Vagina (tissue), 2 donors: ENCODE measurements around the gene SNX27.

Source experiments
- POLR2A ChIP-seq, 2 donors: fragments of 450-650 bp; IDR thresholded peaks; one replicate each; pipeline ENCODE4 v1.6.1; 2017; ENCODE audit warnings: antibody characterized with exemption in 2 of 2, mild to moderate bottlenecking in 2 of 2, moderate library complexity in 2 of 2
- POLR2AphosphoS5 ChIP-seq, 2 donors: sonication (generic); formaldehyde crosslinking; IDR thresholded peaks; one replicate each; pipeline ENCODE4 v1.9.0; 2017; ENCODE audit warnings: antibody characterized with exemption in 2 of 2, mild to moderate bottlenecking in 2 of 2, low read depth in 1 of 2; ENCODE audit not compliant: insufficient read depth in 1 of 2
- TF ChIP-seq, protein P1 (sequence below), 3 experiments: fragments of 450-650 bp in 2 of 3; fragments of 200-600 bp in 1 of 3; sonication (generic) in 1 of 3; IDR thresholded peaks; one replicate each; pipeline ENCODE4 v1.5.1; 2017 to 2019; ENCODE audit warnings: antibody characterized with exemption in 3 of 3, mild to moderate bottlenecking in 2 of 3, moderate library complexity in 2 of 3

- TF ChIP-seq, protein P1, sequence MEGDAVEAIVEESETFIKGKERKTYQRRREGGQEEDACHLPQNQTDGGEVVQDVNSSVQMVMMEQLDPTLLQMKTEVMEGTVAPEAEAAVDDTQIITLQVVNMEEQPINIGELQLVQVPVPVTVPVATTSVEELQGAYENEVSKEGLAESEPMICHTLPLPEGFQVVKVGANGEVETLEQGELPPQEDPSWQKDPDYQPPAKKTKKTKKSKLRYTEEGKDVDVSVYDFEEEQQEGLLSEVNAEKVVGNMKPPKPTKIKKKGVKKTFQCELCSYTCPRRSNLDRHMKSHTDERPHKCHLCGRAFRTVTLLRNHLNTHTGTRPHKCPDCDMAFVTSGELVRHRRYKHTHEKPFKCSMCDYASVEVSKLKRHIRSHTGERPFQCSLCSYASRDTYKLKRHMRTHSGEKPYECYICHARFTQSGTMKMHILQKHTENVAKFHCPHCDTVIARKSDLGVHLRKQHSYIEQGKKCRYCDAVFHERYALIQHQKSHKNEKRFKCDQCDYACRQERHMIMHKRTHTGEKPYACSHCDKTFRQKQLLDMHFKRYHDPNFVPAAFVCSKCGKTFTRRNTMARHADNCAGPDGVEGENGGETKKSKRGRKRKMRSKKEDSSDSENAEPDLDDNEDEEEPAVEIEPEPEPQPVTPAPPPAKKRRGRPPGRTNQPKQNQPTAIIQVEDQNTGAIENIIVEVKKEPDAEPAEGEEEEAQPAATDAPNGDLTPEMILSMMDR (IDR thresholded peaks at IDR 0.05): no peak
- TF ChIP-seq POLR2A (IDR thresholded peaks at IDR 0.05) (no peak), POLR2AphosphoS5 (IDR thresholded peaks at IDR 0.05; ENCODE audit: insufficient read depth in 1 of 2, low read depth in 1 of 2) (no peak)
Observed at GRCh38 chr1:151741516-151741915, 129.7 kb downstream of the SNX27 start.
